HepG2 (cell line): ENCODE measurements around the gene CTSA. TPM values are rescaled to one million over a fixed set of nuclear protein-coding genes. Genes with fewer than 3 reads are reported as not detected.
A peak's percentile ranks its signal among the peaks of the same experiment; 100 is the strongest.

Experiments
- ARID2 ChIP-seq: sonication (generic); formaldehyde crosslinking; IDR thresholded peaks from 2 replicates; pipeline ENCODE4 v1.8.1; 2022; ENCODE audit warnings: mild to moderate bottlenecking, missing genetic modification reagents, borderline replicate concordance
- CSRNP1 ChIP-seq: sonication (generic); formaldehyde crosslinking; IDR thresholded peaks from 2 replicates; pipeline ENCODE4 v1.8.1; 2023; ENCODE audit warnings: mild to moderate bottlenecking, missing genetic modification reagents
- DNMT1 ChIP-seq: sonication (generic); formaldehyde crosslinking; IDR thresholded peaks from 2 replicates; pipeline ENCODE4 v1.5.1; 2020; ENCODE audit warnings: mild to moderate bottlenecking, missing genetic modification reagents
- DPF2 ChIP-seq: sonication (generic); formaldehyde crosslinking; IDR thresholded peaks from 2 replicates; pipeline ENCODE4 v1.4.0; 2020; ENCODE audit warnings: mild to moderate bottlenecking, low read depth, missing genetic modification reagents, borderline replicate concordance
- PRDM10 ChIP-seq: sonication (generic); formaldehyde crosslinking; IDR thresholded peaks from 2 replicates; pipeline ENCODE4 v1.4.0; 2020; ENCODE audit warnings: low read depth, missing genetic modification reagents
- REXO4 ChIP-seq: sonication (generic); formaldehyde crosslinking; IDR thresholded peaks from 2 replicates; pipeline ENCODE4 v1.8.0; 2022; ENCODE audit warnings: missing genetic modification reagents, mild to moderate bottlenecking, borderline replicate concordance
- RFX1 ChIP-seq: fragments of 450-650 bp; IDR thresholded peaks from 2 replicates; pipeline ENCODE4 v1.6.1; 2017
- RFX5 ChIP-seq: IDR thresholded peaks from 2 replicates; pipeline ENCODE4 v1.6.1; 2011; ENCODE audit warnings: low read depth, low read length, improper control_type of control experiment
- THAP11 ChIP-seq: IDR thresholded peaks from 2 replicates; pipeline ENCODE4 v1.6.1; 2016; ENCODE audit warnings: missing biosample characterization, missing genetic modification reagents
- ZBTB21 ChIP-seq: sonication (generic); formaldehyde crosslinking; IDR thresholded peaks from 2 replicates; pipeline ENCODE4 v1.4.0; 2020; ENCODE audit warnings: missing genetic modification reagents
- ZIK1 ChIP-seq: sonication (generic); formaldehyde crosslinking; IDR thresholded peaks from 2 replicates; pipeline ENCODE4 v1.5.0; 2020; ENCODE audit warnings: mild to moderate bottlenecking, low read depth, missing genetic modification reagents, borderline replicate concordance
- ZNF224 ChIP-seq: sonication (generic); formaldehyde crosslinking; IDR thresholded peaks from 2 replicates; pipeline ENCODE4 v1.5.0; 2020; ENCODE audit warnings: mild to moderate bottlenecking, missing genetic modification reagents
- ZNF547 ChIP-seq: sonication (generic); formaldehyde crosslinking; IDR thresholded peaks from 2 replicates; pipeline ENCODE4 v1.5.1; 2020; ENCODE audit warnings: mild to moderate bottlenecking, missing genetic modification reagents
- ZNF549 ChIP-seq: sonication (generic); formaldehyde crosslinking; IDR thresholded peaks from 2 replicates; pipeline ENCODE4 v1.5.0; 2020; ENCODE audit warnings: missing genetic modification reagents
- ZNF660 ChIP-seq: sonication (generic); formaldehyde crosslinking; IDR thresholded peaks from 2 replicates; pipeline ENCODE4 v1.5.1; 2020; ENCODE audit warnings: mild to moderate bottlenecking, low read depth, missing genetic modification reagents, borderline replicate concordance
- ZNF749 ChIP-seq: sonication (generic); formaldehyde crosslinking; IDR thresholded peaks from 2 replicates; pipeline ENCODE4 v1.8.0; 2022; ENCODE audit warnings: mild to moderate bottlenecking, missing genetic modification reagents, moderate library complexity, borderline replicate concordance
- polyA plus RNA-seq, 8 experiments: library from polyadenylated mRNA; depleted of rRNA in 3 of 8; stranded (reverse) in 7 of 8; unstranded in 1 of 8; fragments of >200 nt; fragmentation: Illumina TruSeq in 4 of 8; extraction: Trizol in 4 of 8; gene quantifications; 2 replicates each; pipeline versions ENCODE4 v1.2.1 to v1.2.3, GENCODE V29; 2011 to 2016; ENCODE audit warnings: low read depth in 4 of 8, missing spikeins in 1 of 8, mixed read lengths in 1 of 8; ENCODE audit not compliant: insufficient read depth in 1 of 8
- total RNA-seq, 5 experiments: library from RNA; depleted of rRNA; stranded (reverse); fragments of >200 nt; fragmentation: Illumina TruSeq; extraction: Trizol; gene quantifications; 2 replicates each; pipeline ENCODE4 v1.2.3, GENCODE V29; 2016; ENCODE audit warnings: low read depth in 1 of 5
- TF ChIP-seq, protein P1 (sequence below): sonication (generic); formaldehyde crosslinking; IDR thresholded peaks from 2 replicates; pipeline ENCODE4; 2020; ENCODE audit warnings: missing genetic modification reagents, mild to moderate bottlenecking, borderline replicate concordance
- TF ChIP-seq, protein P2 (sequence below): sonication (generic); formaldehyde crosslinking; IDR thresholded peaks from 2 replicates; pipeline ENCODE4 v1.5.1; 2020; ENCODE audit warnings: missing genetic modification reagents, mild to moderate bottlenecking, borderline replicate concordance

Gene CTSA
- total and polyA plus RNA-seq, 2 of the 13 experiments (the other 11 are each of a cell fraction or from before 2014, with no cell fraction given), result 202 to 231 TPM

- peak; percentile 97 for TF ChIP-seq CSRNP1
- 0 out of 2 replicates have a peak, but pooled peaks have one; percentile 55 for TF ChIP-seq ZNF749 (CRISPR knock-in tag)
- TF ChIP-seq ZIK1 (CRISPR knock-in tag), result 0 out of 2 replicates have a peak, but pooled peaks have one; percentile 38
- TF ChIP-seq ZNF660 (CRISPR knock-in tag), result 0 out of 2 replicates have a peak, but pooled peaks have one; percentile 76
- TF ChIP-seq, protein P1, sequence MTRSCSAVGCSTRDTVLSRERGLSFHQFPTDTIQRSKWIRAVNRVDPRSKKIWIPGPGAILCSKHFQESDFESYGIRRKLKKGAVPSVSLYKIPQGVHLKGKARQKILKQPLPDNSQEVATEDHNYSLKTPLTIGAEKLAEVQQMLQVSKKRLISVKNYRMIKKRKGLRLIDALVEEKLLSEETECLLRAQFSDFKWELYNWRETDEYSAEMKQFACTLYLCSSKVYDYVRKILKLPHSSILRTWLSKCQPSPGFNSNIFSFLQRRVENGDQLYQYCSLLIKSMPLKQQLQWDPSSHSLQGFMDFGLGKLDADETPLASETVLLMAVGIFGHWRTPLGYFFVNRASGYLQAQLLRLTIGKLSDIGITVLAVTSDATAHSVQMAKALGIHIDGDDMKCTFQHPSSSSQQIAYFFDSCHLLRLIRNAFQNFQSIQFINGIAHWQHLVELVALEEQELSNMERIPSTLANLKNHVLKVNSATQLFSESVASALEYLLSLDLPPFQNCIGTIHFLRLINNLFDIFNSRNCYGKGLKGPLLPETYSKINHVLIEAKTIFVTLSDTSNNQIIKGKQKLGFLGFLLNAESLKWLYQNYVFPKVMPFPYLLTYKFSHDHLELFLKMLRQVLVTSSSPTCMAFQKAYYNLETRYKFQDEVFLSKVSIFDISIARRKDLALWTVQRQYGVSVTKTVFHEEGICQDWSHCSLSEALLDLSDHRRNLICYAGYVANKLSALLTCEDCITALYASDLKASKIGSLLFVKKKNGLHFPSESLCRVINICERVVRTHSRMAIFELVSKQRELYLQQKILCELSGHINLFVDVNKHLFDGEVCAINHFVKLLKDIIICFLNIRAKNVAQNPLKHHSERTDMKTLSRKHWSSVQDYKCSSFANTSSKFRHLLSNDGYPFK (CRISPR knock-in tag), result peak; percentile 83; the same call in 1 of the 2 replicates
- TF ChIP-seq, protein P2, sequence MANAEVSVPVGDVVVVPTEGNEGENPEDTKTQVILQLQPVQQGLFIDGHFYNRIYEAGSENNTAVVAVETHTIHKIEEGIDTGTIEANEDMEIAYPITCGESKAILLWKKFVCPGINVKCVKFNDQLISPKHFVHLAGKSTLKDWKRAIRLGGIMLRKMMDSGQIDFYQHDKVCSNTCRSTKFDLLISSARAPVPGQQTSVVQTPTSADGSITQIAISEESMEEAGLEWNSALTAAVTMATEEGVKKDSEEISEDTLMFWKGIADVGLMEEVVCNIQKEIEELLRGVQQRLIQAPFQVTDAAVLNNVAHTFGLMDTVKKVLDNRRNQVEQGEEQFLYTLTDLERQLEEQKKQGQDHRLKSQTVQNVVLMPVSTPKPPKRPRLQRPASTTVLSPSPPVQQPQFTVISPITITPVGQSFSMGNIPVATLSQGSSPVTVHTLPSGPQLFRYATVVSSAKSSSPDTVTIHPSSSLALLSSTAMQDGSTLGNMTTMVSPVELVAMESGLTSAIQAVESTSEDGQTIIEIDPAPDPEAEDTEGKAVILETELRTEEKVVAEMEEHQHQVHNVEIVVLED, result peak; percentile 69; the same call in 1 of the 2 replicates
- TF ChIP-seq RFX1, result peak; percentile 26; the same call in 1 of the 2 replicates
- peak; percentile 93 for TF ChIP-seq THAP11
- TF ChIP-seq ZNF549 (CRISPR knock-in tag), result peak; percentile 70; the same call in 1 of the 2 replicates
- TF ChIP-seq ARID2 (CRISPR knock-in tag), result peak; percentile 97; the same call in 1 of the 2 replicates
- TF ChIP-seq DNMT1, result peak; percentile 91
- no peak for TF ChIP-seq REXO4
- TF ChIP-seq ZNF547, result peak; percentile 89
- peak; percentile 37; the same call in 1 of the 2 replicates for TF ChIP-seq ZBTB21 (CRISPR knock-in tag)
- TF ChIP-seq DPF2 (CRISPR knock-in tag), result no peak
- TF ChIP-seq PRDM10, result peak; percentile 9; the same call in 1 of the 2 replicates
- TF ChIP-seq ZNF224 (CRISPR knock-in tag), result peak; percentile 43
- TF ChIP-seq RFX5, result no peak
Measured at GRCh38 chr20:45857114-45857881, 33.8 kb upstream of the CTSA start, which contains the start of the genes ACOT8 and ZSWIM3 (continued).
